ENCODE measurements around the gene SSX2IP.
"Not testable (repeated sequence)": the region's sequence is repeated elsewhere in the genome, so short reads cannot be mapped to it uniquely, and the experiment has no call there.

Gene SSX2IP

DNA sequence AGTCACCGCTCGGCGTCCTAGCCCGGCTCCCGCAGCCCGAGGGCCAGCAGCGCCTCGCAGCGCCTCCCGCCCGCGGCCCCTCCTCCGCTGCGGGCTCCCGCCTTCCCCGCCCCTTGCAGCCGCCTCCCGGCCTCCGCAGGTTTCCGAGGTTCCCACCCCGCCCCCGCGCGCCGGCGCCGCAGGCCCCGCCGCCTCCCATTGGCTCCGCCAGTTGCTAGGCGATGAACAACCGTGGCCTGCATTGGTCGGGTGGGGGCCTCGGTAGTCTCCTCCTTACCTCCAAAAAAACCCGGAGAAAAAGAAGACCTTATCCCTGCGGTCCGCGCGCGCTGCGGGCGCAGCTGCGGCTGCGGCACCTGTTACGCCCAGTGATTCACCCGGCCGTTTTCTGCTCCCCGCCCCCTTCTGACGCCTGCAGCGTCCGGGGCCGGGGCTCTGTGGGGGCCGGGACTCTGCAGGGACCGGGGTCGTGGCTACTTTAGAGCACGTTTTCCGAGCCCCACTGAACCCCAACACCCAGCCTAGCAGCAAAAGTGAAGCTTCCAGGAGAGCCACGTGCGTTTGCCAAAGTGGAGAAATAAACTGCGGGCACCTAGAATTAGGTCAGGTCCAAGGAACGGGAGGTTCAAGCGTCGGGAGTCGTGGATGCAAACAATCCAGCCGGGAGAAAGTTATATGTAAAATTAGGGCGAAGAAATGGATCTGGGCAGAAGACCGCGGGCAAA lies at the start of gene SSX2IP:
TSS of gene SSX2IP (minus strand) at position 65 of the 725 bp plus-strand sequence. CDS start 19,242 bp downstream, outside the sequence.
- DNase-seq (ENCODE audit: low read depth): peak; percentile 100

DNA sequence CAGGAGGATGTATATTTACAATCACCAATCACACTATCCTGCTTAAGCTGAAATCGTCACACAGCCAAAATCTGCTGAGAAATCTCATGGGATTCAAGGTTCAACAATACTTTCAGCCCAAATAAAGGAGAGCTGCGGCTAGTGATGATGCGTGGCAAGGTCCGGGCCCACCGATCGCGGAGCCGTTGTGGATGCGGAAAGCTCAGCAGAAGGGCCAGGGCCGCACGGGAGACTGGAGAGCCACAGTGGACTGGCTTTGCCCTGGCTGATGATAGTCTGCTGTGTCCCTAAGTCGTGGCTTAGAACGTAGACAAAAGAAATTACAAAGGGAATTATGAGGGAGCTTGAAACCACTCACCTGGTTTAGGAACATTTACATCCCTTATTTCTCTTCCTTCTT lies 48.0 kb upstream of the SSX2IP start:
- no peak for DNase-seq (ENCODE audit: low read depth)

- DNase-seq (ENCODE audit: low read depth): no peak
Measured at GRCh38 chr1:84737590-84737989, 47.3 kb upstream of the SSX2IP start.

DNA sequence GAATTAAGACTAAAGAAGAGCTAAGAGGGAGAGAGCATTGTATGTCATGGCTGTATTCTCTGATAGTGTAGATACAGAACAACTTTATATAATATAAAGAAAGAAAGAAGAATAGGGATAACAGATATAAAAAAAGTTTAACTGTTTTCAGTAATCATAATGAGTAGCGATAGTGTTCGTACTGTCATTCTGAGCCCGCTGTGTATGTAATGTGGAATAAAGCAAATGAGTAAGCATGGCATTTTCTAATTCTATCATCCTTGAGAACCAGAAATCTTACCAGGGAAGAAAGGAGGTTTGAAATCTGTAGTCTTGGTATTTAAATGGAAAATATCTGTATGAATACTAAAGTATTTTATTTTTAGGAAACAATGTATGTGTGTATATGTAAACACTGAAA lies 46.7 kb upstream of the SSX2IP start:
- no peak for DNase-seq (ENCODE audit: low read depth)

DNA sequence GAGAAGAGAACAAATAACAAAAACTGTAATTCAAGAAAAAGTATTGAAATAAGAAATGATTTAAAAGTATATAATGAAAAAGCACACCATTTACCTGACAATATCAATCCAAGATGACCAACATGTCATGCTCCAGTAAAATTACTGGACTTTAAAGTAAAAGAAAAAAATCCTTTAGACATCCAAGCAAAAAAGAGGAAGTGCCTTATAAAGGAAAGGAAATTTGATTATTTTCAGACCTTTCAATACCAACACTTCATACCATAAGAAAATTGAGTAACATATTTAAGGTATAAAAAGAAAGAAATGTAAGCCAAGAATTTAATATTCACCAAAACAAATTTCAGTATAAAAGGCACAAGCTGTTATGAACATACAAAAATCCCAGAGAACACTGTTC lies 46.2 kb upstream of the SSX2IP start:
- no peak for DNase-seq (ENCODE audit: low read depth)

GRCh38 chr1:84735483-84735882 lies 45.2 kb upstream of the SSX2IP start:
- no peak for DNase-seq (ENCODE audit: low read depth)

DNA sequence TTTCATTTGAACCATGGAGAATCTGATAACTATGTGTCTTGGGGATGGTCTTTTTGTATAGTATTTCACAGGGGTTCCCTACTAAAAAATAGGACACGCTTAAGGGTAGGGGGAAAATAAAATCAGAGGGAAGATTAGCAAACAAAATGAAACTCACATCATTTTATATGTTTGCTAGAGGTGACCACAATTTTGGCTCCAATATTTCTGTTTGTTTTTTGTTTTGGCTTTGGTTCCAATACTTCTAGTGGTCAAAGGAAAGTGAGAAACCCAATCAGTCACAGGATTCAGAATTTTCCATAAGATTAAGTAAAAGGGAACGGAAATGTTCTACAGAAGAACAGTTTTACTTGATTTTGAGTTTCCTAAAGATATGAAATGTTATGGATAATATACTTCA lies 42.3 kb upstream of the SSX2IP start:
- no peak for DNase-seq (ENCODE audit: low read depth)

DNA sequence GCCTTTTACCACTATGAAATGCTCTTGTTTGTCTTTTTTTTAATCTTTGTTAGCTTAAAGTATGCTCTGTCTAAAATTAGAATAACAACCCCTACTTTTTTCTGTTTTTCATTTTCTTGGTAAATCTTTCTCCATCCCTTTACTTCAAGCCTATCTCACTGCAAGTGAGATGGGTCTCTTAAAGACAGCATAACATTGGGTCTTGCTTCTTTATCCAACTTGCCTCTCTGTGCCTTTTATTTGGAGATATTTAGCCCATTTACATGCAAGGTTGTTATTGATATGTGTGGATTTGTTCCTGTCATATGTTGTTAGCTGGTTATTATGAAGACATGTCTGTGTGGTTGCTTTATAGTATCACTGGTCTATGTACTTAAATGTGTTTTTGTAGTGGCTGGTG lies 41.3 kb upstream of the SSX2IP start:
- no peak for DNase-seq (ENCODE audit: low read depth)

GRCh38 chr1:84727711-84728110 lies 37.5 kb upstream of the SSX2IP start:
- not testable (repeated sequence) for DNase-seq (ENCODE audit: low read depth)

DNA sequence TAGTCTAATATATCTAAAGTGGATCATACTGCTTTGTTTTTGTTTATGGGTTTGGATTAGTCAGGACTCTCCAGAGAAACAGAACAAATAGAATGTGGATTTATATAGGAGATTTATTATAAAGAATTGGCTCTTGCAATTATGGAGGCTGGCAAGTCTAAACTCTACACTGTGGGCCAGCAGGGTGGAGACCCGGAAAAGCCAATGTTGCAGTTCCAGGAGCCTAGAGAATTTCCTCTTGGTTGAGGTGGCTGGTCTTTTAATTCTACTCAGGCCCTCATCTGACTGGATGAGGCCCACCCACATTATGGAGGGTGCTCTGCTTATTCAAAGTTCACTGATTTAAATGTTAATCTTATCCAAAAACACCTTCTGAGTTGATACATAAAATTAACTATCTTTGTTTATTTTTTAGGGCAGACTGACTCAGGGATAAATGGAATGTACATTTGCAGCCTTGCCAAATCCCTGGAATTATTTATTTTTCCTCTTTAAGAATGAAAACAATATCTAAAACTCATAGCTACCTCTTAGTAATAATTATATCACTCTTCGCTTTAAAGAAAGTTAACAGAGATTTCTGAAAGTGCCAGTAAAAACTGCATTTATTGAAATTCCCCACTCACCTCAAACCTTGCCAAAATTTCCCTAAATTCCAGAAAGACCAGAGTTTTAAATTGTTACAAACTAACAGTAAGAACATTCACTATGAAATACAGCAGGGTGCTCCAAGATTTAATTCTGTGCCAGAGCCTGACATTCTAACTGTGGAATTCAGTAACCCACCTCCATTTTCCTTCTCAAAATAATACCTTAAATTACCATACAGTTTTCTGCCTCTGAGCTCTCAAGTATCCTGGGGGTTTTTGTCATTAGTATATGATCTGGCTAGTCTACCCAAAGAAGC lies 36.6 kb upstream of the SSX2IP start:
- DNase-seq (ENCODE audit: low read depth): no peak

DNA sequence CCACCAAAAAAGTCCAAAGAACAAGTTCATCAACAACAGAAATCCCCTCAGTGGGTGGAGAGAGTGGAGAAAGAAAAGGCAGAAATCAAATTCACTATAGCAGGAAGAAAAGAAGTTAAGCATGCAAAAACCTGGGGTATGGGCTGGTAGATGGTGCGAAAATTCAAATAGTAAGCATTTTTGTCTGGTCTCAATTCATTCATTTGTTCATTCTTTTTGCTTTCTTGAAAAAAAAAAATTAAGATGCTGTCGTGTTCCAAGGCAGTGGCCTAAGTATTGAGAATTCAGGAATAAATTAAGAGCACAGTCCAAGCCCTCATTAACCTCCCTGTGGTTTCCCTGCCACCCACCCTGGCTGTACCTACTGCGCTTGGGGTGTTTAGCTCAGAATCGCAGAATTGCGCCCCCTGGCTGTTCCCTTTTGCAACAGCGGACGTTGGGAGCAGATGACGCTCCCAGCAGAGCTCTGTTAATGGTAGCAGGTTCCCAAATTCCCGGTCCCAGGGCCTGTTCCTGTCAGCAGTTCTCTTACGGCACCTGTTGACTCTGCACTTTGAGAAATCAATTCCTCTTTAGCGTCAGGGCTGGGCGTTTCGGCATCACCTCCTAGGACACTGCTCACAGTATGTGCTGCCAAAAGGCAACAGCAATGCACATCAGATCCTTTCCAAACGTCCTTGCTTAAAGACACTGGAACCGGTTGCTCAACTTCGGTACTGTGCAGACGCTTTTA lies 34.0 kb upstream of the SSX2IP start:
- DNase-seq (ENCODE audit: low read depth): peak; percentile 19

GRCh38 chr1:84722794-84723193 lies 32.5 kb upstream of the SSX2IP start:
- DNase-seq (ENCODE audit: low read depth): no peak

- not testable (repeated sequence) for DNase-seq (ENCODE audit: low read depth)
Measured at GRCh38 chr1:84721872-84722271, 31.6 kb upstream of the SSX2IP start.

- no peak for DNase-seq (ENCODE audit: low read depth)
Measured at GRCh38 chr1:84721152-84721551, 30.9 kb upstream of the SSX2IP start.

DNA sequence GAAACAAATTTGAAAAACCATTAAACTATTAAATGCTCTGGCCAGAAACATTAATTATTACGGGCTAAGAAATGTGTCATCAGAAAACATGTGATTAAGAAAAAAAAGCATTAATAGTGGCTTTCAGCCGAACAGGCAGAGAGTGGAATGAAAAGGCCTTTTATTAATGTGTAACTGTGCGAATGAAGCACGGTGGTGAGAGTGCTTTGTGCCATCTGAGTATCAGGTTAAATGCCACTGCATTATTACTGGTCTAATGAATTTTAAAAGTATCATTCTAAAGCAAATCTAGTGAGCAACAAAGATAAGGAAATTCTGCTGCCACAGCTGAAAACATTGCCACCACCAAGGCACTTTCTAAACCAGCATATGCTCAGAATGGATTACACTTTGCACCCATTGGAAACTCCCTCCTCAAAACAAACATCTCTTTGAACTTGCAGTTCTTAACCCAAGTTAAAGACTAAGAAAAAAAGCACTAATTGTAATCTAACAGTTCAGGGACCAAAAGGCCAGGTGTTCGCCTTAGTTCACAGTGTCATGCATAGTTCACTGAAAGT lies 30.0 kb upstream of the SSX2IP start:
- no peak for DNase-seq (ENCODE audit: low read depth)

- DNase-seq (ENCODE audit: low read depth): no peak
Measured at GRCh38 chr1:84719543-84720217, 29.4 kb upstream of the SSX2IP start.

- no peak for DNase-seq (ENCODE audit: low read depth)
Measured at GRCh38 chr1:84715342-84716019, 25.2 kb upstream of the SSX2IP start.

GRCh38 chr1:84712276-84712874 lies 22.1 kb upstream of the SSX2IP start:
- DNase-seq (ENCODE audit: low read depth): no peak

DNA sequence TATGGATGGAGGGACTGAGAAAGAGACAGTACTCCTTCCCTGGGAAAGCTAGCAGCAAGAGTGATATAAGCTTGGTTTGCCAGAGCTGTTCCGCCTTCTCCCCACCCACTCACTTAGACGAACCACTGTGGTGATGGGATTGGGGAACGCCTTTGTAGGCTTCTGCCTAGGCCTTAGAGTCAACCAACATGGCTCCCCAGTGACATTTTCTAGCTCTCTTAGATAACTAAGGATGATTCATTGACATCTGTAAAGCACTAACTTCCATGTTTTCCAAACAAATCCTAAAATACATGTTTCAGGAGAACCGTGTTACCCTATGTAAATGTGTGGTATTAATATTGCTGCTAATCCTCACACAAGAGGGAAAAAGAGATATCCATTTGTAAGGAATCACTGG lies 21.6 kb upstream of the SSX2IP start:
- DNase-seq (ENCODE audit: low read depth): no peak

GRCh38 chr1:84711121-84711520 lies 20.9 kb upstream of the SSX2IP start:
- no peak for DNase-seq (ENCODE audit: low read depth)

DNA sequence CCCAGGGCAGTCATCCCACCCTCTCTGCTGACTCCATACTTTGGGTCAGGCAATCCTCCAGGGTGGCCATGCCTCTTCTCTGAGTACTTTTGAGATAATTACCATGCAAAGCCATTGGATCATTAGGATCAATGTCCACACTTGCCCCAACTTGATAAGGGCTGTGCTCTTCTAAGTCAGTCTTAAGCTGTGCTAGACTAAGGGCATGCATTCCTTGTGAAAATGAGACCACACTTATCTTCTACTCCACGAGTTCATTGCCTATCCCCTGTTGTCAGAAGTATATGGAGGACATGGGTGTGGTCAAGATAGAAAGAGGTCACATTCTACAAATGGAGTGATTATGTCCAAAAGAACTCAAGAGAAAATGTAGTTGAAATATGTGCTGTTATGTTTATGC lies 18.9 kb upstream of the SSX2IP start:
- no peak for DNase-seq (ENCODE audit: low read depth)

Data from stimulated activated CD8-positive, alpha-beta memory T cell treated with anti-CD3 and anti-CD28 coated beads, Interleukin-12 subunit alpha, Interleukin-12 subunit beta, amount 100 ng/mL, for 4 hours (primary cell).